ENCODE results near the gene FRRS1L.
"Not testable (repeated sequence)": the region's sequence is repeated elsewhere in the genome, so short reads cannot be mapped to it uniquely, and the experiment has no call there.

The FRRS1L gene

GRCh38 chr9:109126671-109127070 is 40.4 kb downstream of the FRRS1L start:
- not testable (repeated sequence) for DNase-seq

DNA sequence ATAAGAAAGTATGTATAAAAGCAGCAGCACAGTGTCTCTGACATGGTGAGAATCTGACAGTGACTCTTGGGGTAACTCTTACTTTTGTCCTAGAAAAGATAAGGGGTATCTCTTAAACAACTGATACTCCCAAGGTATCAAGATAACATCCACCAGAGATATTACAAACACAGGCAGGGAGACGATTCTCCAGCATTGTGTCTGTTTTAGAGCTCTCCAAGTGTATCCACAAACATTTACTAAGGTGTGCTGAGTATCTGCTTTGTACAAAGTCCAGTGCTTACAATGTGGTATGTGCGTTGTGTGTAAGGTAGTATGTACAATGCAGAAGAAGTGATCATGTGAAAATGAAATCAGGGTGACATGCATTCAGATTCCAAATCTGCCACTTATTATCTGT is 42.9 kb downstream of the FRRS1L start:
- DNase-seq, result no peak

GRCh38 chr9:109122726-109123621 is 44.1 kb downstream of the FRRS1L start:
- no peak for DNase-seq

DNA sequence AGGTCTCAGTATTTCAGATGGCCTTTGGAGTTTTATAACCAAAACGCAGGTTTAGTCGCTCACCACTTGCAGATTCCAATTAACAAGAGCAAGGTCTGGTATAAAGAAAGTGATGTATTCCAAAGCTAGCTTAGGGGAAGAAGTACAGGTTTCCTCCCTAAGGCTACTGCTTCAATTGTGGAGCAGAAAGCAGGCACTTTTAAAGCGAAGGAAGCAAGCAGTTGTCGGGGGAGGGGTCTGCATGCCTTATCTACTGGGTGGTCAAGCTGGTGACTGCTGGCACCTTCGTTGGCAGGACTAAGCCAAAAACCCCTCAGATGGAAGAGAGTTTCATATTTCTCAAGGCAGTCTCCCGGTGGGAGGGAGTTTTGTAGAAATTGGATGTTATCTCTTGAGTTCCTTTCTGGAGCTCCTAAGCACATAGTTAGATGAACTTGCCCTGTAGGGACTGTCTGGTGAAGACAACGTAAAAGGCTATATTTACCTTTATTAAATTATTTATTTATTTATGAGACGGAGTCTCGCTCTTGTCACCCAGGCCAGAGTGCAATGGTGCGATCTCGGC is 45.7 kb downstream of the FRRS1L start:
- DNase-seq, result no peak

DNA sequence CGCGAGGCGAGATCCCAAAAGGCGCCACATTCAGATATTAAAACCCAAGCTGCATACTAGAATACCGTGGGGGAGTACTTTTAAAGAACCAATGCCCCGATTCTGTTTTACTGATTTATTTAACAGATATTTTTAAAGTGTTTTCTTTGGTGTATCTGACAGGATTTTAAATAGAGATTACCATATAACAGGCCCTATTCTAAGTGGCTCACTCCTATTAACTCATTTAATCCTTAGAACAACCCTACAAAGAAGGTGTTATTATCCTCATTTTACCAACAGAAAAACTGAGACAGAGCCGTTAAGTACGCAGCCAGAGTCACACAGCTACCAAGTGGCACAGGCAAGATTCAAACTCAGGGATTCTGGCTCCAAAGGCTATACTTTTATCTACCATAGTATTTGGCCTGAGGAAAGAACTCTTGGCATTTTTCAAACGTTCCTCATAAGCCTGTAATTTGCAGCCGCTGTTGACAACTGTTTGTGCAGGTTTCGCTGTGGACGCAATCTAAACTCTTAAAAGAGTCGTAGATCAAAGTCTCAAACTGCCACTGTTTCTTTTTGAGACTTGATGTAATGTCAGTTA is 46.8 kb downstream of the FRRS1L start:
- DNase-seq, result no peak

DNA sequence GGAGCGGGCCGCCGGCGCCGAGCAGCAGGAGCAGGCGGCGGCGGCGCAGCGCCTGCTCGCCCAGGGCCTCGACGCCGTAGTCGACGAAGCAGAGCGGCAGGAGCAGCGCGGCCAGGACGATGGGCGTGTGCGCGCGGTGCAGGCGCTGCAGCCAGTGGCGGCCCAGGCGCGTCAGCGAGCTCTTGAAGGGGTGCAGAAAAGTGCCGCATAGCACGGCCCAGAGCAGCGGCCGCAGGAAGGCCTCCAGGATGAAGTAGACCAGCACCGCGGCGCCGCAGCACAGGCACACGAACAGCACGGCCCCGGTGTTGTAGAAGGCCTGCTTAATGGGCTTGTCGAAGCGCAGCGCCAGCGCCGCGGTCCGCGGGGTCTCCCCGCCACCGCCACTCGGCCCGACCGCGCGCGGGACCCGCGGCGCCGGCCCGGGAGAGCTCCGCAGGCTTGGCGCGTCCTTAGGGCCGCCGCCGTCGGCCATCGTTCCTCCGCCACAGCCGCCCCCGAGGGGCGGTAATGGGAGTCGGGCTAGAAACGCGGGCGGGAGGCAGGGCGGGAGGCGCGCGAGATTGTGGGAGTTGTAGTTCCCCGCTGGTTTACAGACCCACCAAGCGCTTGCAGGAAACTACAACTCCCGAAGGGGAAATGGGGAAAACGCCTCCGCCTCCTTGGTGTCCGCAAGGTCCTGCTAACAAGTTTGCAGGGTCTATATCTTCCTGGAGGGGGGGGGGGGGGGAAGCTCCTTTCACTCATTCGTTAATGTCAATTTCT is 47.4 kb downstream of the FRRS1L start, which contains the start of gene TMEM245:
TMEM245 (minus strand) TSS at position 509 of the 765 bp plus-strand sequence; CDS start at position 475, 34 bp downstream.
- DNase-seq, result peak; percentile 72 to 91 (median 84)

DNA sequence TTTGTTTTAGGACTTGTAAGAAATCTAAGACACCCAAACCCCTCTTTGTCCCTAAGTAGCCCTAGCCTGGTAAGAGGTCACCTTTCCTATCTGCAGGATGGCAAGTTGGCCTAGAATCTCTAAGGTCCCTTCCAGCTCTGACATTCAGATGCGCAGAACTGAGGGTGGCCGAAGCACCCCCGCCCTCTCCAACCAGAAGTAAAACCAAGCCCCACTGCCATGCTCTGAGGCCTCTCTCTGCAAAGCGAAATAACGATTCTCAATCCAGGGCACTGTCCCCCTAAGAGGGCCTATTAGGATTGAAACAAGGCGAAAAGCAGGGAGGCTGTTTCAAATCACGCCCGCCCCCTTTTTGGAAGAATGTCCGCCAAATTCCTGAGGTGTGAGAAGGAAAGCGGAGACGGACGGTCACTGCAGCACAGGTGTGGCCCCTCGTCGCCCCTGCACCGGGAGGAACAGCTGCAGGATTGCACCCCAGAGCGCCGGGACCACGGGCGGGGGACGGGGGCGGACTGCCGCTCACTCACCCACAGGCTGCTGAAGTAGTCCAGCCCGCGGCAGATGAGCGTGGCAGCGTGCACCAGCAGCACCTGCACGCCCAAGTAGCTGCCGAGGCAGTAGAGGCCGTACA is 48.1 kb downstream of the FRRS1L start:
- DNase-seq, result no peak

DNA sequence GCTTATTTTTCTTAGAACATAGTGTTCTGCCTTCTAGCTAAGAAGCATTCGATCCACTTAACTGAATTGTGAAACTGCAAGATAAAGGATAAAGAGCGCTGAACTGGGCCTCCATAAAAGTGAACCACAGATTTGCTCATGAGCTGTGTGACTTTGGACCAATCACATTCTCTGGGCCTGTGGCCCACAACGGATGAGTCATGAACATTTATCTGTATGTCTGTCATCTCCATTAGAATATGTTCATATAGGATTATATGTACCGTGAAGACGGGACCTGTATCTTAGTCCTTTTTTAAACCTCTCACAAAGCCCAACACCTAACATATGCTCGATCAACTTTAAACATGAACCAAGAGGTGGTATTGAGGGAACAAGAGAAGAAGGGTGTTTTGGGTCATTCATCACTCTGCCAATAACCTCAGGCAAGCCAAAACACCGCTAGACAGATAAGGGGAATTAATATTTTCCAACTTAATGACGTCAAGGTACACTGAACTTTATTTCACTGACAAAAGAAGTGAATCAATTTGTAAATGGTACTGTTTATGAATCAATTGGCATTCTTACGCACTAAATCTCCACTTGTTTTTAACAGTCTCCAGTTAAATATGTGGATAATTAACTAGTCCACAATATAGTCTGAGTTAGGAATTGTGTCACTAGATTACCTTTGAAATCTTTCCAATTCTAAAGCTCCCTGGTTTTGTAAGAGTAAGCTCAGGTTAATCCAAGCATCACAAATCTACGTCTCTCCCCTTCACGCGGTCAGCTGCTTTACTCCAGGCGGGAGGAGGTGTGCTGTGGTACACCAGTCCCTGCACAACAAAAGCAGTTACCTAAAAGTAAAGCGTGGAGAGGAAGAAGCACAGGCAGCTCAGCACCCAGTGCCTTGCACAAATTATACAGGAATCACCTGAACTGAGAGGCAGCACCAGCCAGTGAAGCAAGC is 48.9 kb downstream of the FRRS1L start:
- peak in 1 of 4 experiments; percentile 16 for DNase-seq

DNA sequence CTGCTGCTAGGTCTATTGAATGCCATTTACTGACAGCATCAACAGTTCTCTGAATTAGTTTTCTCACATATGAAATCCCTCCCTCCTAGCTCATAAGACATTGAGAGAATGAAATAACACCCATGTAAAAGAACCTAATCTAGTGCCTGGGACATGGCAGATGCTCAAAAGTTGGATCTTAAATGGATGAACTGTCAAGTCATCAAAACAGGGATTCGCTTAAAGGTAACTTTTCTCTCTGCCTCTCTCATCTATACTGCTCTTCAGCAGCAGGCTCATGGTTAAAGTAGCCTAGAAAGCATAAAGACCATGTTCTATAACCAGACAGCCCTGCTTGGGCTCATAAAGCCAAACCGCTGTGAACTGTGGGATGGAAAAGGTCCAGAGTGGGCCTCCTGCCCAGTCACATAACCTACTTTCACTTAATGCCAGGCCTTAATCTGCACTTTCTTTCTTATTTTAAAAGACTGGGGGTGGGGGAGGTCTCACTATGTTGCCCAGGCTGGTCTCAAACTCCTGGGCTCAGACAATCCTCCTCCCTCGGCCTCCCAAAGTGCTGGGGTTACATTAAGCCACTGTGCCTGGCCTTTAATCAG is 51.0 kb downstream of the FRRS1L start:
- DNase-seq, result no peak

DNA sequence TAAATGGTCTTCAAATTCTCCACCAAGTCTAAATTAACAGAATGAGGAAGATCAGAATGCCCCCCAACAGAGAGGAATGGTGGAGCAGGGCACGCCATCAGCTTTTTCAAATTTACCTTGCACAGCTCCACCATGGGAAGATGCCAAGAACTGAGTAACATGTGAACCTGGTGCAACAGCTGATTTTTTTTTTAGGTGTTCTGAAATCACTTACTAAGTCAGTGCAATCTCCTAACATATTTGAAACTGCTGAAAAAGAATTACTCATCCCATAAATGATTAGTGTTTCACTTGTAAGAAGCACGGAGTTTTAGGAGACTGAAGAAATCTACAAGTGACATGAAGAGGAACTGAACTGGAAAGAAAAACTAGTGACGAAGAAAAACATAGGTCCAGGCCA is 52.4 kb downstream of the FRRS1L start:
- no peak for DNase-seq

- DNase-seq, result no peak
These were observed 53.0 kb downstream of the FRRS1L start for GRCh38 chr9:109113892-109114609.

GRCh38 chr9:109113254-109113653 is 53.8 kb downstream of the FRRS1L start:
- no peak for DNase-seq

GRCh38 chr9:109110329-109111021 is 56.6 kb downstream of the FRRS1L start:
- no peak for DNase-seq

DNA sequence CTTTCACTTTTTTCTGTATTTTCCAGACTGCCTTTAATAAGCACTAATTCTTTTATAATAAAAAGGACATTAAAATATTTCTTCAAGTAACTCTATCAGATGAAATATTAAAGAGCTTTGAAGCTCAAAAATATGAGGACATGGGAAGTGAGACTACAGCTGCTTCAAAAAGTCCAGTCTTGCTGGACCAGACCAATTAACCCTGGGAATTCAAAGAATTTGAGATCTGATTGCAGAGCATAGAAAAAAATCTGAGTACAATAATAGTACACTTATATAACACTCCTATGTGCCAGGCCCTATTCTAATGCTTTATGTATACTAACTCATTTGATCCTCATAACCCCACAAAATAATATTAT is 57.1 kb downstream of the FRRS1L start:
- DNase-seq, result no peak

DNA sequence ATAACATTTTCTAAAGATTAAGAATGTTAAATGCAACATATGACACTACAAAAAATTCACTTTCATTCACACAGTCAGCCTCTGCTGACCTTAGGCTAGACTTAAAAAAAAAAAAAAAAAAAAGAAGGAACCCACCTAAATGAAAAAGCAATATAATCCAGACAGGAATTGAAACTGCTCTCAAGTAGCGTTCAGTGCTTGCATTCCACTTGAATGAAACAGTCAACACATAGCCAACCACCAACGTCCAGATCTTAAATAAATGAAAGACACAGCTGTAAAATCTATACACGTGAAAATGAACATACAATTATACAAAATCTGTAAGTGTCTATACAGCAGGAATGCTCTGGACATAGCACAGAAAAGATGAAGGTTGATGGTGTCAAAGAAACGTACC is 58.7 kb downstream of the FRRS1L start:
- DNase-seq, result no peak

DNA sequence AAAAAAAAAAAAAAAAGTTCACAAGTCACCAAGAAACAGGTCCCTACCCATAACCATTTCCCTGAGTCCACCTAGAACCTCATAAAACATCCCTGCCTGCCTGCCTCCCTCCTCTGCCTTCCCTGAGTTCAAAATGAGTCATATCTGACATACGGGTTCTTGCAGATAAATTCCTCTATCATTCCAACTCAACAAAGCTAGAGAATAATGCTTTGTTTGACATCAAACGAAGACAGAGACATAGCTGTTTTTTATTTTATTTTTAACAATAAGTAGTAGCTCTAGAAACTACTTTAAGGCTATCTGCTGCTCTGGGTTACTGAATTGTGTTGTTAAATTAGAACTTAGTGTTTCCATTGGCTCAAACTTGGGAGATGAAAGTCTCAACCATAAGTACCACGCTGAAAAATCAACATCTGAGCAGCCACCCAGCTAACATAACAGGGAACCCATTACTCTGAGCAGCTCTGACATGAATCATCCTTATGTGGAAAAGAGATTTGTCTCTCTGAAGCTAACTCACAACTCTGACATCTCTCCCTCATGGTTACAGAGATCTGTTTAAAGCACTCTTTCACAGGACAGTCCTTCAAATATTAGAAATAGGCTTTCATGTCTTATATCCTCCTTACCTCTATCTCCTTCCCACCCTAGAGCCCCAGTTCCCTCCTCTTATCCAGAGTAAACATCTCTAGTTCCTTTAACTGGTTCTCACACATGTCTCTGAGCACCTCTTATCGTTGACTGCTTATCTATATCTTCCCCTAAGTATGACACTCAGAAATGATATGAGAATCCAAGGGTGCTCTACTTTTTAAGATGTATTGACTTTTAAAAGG is 59.4 kb downstream of the FRRS1L start:
- no peak for DNase-seq

- no peak for DNase-seq
These were observed 65.2 kb downstream of the FRRS1L start for GRCh38 chr9:109101810-109102209.

DNA sequence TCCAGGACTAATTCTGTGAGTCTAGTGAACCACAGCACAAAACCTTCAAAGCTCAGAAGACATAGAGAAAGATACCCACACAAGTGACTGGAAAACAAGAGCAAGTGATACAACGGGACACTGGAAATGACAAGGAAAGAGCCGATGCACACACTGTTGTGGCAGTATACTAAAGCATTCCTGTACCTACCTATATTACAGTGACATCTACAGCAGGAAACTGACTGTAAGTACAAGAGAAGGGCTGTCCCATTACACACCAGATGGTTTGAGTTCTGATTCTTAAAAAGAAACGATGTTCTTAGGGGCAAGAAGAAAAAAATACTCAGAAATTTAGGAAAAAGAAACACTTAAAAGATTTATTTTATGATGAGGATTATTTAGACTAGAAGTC is 65.8 kb downstream of the FRRS1L start:
- DNase-seq, result no peak

All from activated CD4-positive, CD25-positive, alpha-beta regulatory T cell (primary cell).